ENCODE results near the gene CCN5. TPM values are rescaled to one million over a fixed set of nuclear protein-coding genes. Genes with fewer than 3 reads are reported as not detected.

The CCN5 gene
- total and polyA plus RNA-seq, 2 of the 8 experiments (the other 6 are each of a cell fraction or from before 2014, with no cell fraction given), result not detected

DNA sequence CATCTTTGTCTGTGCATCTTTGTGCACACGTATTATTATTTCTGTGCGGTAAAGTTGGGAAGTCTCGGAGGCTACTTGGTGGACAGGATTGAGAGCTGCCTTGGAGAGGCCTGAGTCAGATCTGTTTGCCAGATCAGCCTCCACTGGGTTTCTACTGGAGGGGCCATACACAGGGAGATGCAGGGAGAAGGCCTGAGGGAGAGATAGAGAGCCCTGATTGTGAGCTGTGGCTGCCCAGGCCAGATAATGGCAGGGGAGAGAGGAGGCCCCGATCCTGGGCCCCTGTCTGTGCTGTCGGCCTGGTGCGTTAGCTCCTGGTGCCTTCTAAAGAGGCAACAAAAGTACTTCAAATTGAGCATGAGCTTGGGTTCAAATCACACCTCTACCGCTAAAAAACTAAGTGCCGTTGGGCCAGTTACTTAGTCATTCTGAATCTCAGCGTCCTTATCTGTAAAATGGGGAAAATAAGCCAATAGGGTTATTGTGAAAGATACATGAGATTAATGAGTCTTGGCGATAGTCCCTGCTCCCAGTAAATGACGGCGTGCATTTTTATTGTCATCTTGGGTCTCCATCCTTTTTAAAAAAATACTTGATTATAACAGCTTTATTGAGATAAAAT is 36.1 kb upstream of the CCN5 start:
- POLR2A ChIA-PET (ENCODE audit: partially characterized antibody), result no interaction called here
- Histone ChIP-seq H3K14ac (ENCODE audit: insufficient read length) (no peak overlapping the region), H2BK12ac (ENCODE audit: low read depth, low read length) (no peak overlapping the region), H3K4ac (replicated peaks; ENCODE audit: insufficient read length, low read depth, low read length) (no peak overlapping the region), H3K23ac (ENCODE audit: insufficient read length) (no peak overlapping the region), H4K20me1 (replicated peaks in 1 of 2; ENCODE audit: control insufficient read depth in 1 of 2, insufficient read depth in 2 of 2, low read length in 2 of 2) (no peaks in the 10 kb centered on the region), H3K27ac (ENCODE audit: low read depth, low read length) (no peak overlapping the region), H3K36me3 (ENCODE audit: control insufficient read depth in 2 of 4, insufficient read depth in 4 of 4, low read length in 3 of 4) (no peaks in the 10 kb centered on the region), H3K4me3 (ENCODE audit: extremely low read depth in 1 of 4, insufficient read depth in 2 of 4, low read depth in 3 of 4, low read length in 4 of 4) (no peak overlapping the region), H4K5ac (ENCODE audit: insufficient read length, low read depth, low read length) (no peak overlapping the region), H3K79me1 (ENCODE audit: low read depth, low read length) (no peaks in the 10 kb centered on the region), H3K18ac (ENCODE audit: extremely low read depth, low read length) (no peak overlapping the region), H3K9ac (replicated peaks in 1 of 4; ENCODE audit: extremely low read depth in 1 of 4, low read depth in 3 of 4, low read length in 3 of 4) (no peak overlapping the region), H2BK5ac (ENCODE audit: low read depth, low read length) (peak overlapping the region; percentile 90; the same call in 1 of the 2 replicates), H2AFZ (ENCODE audit: low read length) (peak overlapping the region; percentile 18; the same call in 1 of the 2 replicates), H2BK120ac (replicated peaks; ENCODE audit: low read depth, low read length) (no peak overlapping the region), H4K8ac (ENCODE audit: extremely low read depth, insufficient read depth, low read length) (no peak overlapping the region), H3K4me1 (replicated peaks in 1 of 4; ENCODE audit: control insufficient read depth in 3 of 4, insufficient read depth in 4 of 4, low read length in 3 of 4) (peaks cover 0 to 2% (median 0%) of the 10 kb centered on the region in 4 experiments; a peak in 1 of 7 replicates), H3K4me2 (ENCODE audit: insufficient read depth in 1 of 2, low read depth in 2 of 2, low read length in 2 of 2) (no peak overlapping the region), H2BK20ac (ENCODE audit: low read length) (no peak overlapping the region; the same call in 1 of the 2 replicates), H4K91ac (replicated peaks; ENCODE audit: insufficient read length, low read length) (no peak overlapping the region), H2BK15ac (ENCODE audit: low read length) (no peak overlapping the region), H3K9me3 (ENCODE audit: insufficient read depth in 2 of 2, low read depth in 1 of 2, low read length in 1 of 2) (no peaks in the 10 kb centered on the region), H3K23me2 (ENCODE audit: low read depth, low read length) (no peaks in the 10 kb centered on the region; the same call in 1 of the 2 replicates), H2AK5ac (ENCODE audit: low read depth, low read length) (no peak overlapping the region), H3K56ac (replicated peaks; ENCODE audit: insufficient read length, low read depth, low read length) (no peak overlapping the region), H3K79me2 (ENCODE audit: control insufficient read depth in 1 of 2, insufficient read depth in 2 of 2, low read length in 2 of 2) (no peaks in the 10 kb centered on the region), H3K27me3 (replicated peaks in 1 of 4; ENCODE audit: control insufficient read depth in 3 of 4, extremely low read depth in 1 of 4, insufficient read depth in 3 of 4, low read length in 3 of 4) (no peaks in the 10 kb centered on the region)
- FAIRE-seq (no peak), DNase-seq (ENCODE audit: low read depth in 1 of 2, low spot score in 2 of 2) (no peak)
- CTCF ChIA-PET (ENCODE audit: partially characterized antibody), result interaction anchor here (0.7 to 9.0 kb wide), 8 partner anchors 36 to 612 kb away, joined by 3 to 146 read pairs (median 3); no protein-coding TSS in a partner anchor
- TF ChIP-seq PHF8 (conservative IDR thresholded peaks at IDR 0.05; ENCODE audit: low read depth, low read length) (no peak), FOSL1 (IDR thresholded peaks at IDR 0.05; ENCODE audit: insufficient read depth, low read depth, low read length) (no peak), SAP30 (IDR thresholded peaks at IDR 0.05; ENCODE audit: insufficient read depth, insufficient replicate concordance, low read length) (no peak), CREB1 (IDR thresholded peaks at IDR 0.05) (no peak), BCL11A (IDR thresholded peaks at IDR 0.05; ENCODE audit: low read depth in 2 of 2, low read length in 2 of 2) (no peak), RNF2 (IDR thresholded peaks at IDR 0.05; ENCODE audit: borderline replicate concordance, low read depth, low read length, missing control alignments, poor library complexity, severe bottlenecking) (no peak), SIX5 (IDR thresholded peaks at IDR 0.05; ENCODE audit: low read depth, low read length) (no peak), POLR2AphosphoS5 (IDR thresholded peaks at IDR 0.05; ENCODE audit: low read depth, low read length) (no peak), KDM1A (IDR thresholded peaks at IDR 0.05; ENCODE audit: borderline replicate concordance, low read length) (no peak), JUND (IDR thresholded peaks at IDR 0.05; ENCODE audit: low read length) (no peak), JUN (IDR thresholded peaks at IDR 0.05; ENCODE audit: low read depth, low read length) (no peak)
- 94% methylated on average over 12 of the region's 12 CpGs; no CpG with 5 or more reads in 1 of the 2 experiments for WGBS, 2 experiments (ENCODE audit: extremely low coverage in 1 of 2, insufficient coverage in 1 of 2, insufficient read length in 1 of 2, insufficient replicate concordance in 2 of 2, low coverage in 1 of 2, low lambda C conversion rate in 2 of 2, missing lambda C conversion rate in 1 of 2)

Data from H1 (cell line).